Liver (tissue), 3 donors: ENCODE measurements around the gene PLD6.

Experiments used
- FOXA2 ChIP-seq: IDR thresholded peaks from 2 replicates; pipeline ENCODE4 v1.6.1; 2016; ENCODE audit warnings: antibody characterized with exemption
- GABPA ChIP-seq, 2 donors: IDR thresholded peaks in 1 of 2; conservative IDR thresholded peaks in 1 of 2; 2 replicates each; pipeline ENCODE4 v1.6.1; 2016; ENCODE audit warnings: antibody characterized with exemption in 2 of 2, mild to moderate bottlenecking in 1 of 2, moderate library complexity in 1 of 2
- JUND ChIP-seq, 2 donors: IDR thresholded peaks; 2 replicates each; pipeline ENCODE4 v1.6.1; 2016; ENCODE audit warnings: antibody characterized with exemption in 2 of 2
- RAD21 ChIP-seq, 2 donors: IDR thresholded peaks; 2 replicates each; pipeline ENCODE4 v1.6.1; 2016; ENCODE audit warnings: antibody characterized with exemption in 2 of 2, mild to moderate bottlenecking in 2 of 2
- YY1 ChIP-seq: IDR thresholded peaks from 2 replicates; pipeline ENCODE4 v1.6.1; 2016; ENCODE audit warnings: antibody characterized with exemption, mild to moderate bottlenecking
- TF ChIP-seq, protein P1 (sequence below): fragments of 150-350 bp; IDR thresholded peaks from 2 replicates; pipeline ENCODE4 v1.5.1; 2017; ENCODE audit warnings: improper control_type of control experiment, low read depth, low read length; ENCODE audit not compliant: missing input control
- TF ChIP-seq, protein P2 (sequence below): IDR thresholded peaks from 2 replicates; pipeline ENCODE4 v1.6.1; 2016; ENCODE audit warnings: antibody characterized with exemption
- TF ChIP-seq, protein P3 (sequence below): IDR thresholded peaks from 2 replicates; pipeline ENCODE4 v1.6.1; 2016; ENCODE audit warnings: antibody characterized with exemption, mild to moderate bottlenecking
- donor health status: healthy.
- donor health status: healthy.

DNA sequence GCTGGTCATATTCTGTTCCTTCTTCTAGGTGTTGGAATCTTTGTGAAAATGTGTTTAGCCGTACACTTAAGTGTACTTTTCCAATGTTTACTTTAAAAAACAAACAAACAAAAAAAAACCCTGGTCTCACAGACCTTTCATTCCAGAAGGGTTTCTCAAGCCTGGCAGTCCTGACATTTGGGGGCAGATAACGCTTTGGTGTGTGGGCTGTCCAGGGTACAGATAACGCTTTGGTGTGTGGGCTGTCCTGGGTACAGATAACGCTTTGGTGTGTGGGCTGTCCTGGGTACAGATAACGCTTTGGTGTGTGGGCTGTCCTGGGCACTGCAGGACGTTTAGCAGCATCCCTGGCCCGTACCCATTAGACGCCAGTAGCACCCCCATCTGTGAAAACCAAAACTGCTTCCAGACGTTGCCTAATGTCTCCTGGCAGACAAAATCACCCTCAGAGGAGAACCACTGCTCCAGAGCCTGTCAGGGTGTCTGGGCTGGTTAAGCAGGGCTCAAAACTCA lies 46.1 kb upstream of the PLD6 start:
- TF ChIP-seq JUND (IDR thresholded peaks at IDR 0.05): no peak
- TF ChIP-seq, protein P1, sequence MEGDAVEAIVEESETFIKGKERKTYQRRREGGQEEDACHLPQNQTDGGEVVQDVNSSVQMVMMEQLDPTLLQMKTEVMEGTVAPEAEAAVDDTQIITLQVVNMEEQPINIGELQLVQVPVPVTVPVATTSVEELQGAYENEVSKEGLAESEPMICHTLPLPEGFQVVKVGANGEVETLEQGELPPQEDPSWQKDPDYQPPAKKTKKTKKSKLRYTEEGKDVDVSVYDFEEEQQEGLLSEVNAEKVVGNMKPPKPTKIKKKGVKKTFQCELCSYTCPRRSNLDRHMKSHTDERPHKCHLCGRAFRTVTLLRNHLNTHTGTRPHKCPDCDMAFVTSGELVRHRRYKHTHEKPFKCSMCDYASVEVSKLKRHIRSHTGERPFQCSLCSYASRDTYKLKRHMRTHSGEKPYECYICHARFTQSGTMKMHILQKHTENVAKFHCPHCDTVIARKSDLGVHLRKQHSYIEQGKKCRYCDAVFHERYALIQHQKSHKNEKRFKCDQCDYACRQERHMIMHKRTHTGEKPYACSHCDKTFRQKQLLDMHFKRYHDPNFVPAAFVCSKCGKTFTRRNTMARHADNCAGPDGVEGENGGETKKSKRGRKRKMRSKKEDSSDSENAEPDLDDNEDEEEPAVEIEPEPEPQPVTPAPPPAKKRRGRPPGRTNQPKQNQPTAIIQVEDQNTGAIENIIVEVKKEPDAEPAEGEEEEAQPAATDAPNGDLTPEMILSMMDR: no peak
- no peak for TF ChIP-seq YY1
- TF ChIP-seq, protein P2, sequence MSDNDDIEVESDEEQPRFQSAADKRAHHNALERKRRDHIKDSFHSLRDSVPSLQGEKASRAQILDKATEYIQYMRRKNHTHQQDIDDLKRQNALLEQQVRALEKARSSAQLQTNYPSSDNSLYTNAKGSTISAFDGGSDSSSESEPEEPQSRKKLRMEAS: no peak
- TF ChIP-seq, protein P3, sequence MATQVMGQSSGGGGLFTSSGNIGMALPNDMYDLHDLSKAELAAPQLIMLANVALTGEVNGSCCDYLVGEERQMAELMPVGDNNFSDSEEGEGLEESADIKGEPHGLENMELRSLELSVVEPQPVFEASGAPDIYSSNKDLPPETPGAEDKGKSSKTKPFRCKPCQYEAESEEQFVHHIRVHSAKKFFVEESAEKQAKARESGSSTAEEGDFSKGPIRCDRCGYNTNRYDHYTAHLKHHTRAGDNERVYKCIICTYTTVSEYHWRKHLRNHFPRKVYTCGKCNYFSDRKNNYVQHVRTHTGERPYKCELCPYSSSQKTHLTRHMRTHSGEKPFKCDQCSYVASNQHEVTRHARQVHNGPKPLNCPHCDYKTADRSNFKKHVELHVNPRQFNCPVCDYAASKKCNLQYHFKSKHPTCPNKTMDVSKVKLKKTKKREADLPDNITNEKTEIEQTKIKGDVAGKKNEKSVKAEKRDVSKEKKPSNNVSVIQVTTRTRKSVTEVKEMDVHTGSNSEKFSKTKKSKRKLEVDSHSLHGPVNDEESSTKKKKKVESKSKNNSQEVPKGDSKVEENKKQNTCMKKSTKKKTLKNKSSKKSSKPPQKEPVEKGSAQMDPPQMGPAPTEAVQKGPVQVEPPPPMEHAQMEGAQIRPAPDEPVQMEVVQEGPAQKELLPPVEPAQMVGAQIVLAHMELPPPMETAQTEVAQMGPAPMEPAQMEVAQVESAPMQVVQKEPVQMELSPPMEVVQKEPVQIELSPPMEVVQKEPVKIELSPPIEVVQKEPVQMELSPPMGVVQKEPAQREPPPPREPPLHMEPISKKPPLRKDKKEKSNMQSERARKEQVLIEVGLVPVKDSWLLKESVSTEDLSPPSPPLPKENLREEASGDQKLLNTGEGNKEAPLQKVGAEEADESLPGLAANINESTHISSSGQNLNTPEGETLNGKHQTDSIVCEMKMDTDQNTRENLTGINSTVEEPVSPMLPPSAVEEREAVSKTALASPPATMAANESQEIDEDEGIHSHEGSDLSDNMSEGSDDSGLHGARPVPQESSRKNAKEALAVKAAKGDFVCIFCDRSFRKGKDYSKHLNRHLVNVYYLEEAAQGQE: no peak
- no peak for TF ChIP-seq GABPA (IDR thresholded peaks at IDR 0.05 in 1 of 2, conservative IDR thresholded peaks at IDR 0.05 in 1 of 2)
- TF ChIP-seq RAD21 (IDR thresholded peaks at IDR 0.05): no peak
- TF ChIP-seq FOXA2: no peak
